GM18519 (cell line): ENCODE results near the gene ESPN.
"Not testable (repeated sequence)": the region's sequence is repeated elsewhere in the genome, so short reads cannot be mapped to it uniquely, and the experiment has no call there.

Experiments used
- ATAC-seq: cut with Tn5 transposase; IDR thresholded peaks from one replicate; pipeline ENCODE4 v1.9.1; 2021; ENCODE audit warnings: mild to moderate bottlenecking, moderate library complexity; ENCODE audit not compliant: unreplicated experiment, low FRiP score

The ESPN gene

GRCh38 chr1:6477039-6477820 lies 52.7 kb downstream of the ESPN start:
- ATAC-seq, result no peak

GRCh38 chr1:6481820-6482219 lies 57.2 kb downstream of the ESPN start:
- no peak for ATAC-seq

GRCh38 chr1:6483017-6483760 lies 58.6 kb downstream of the ESPN start:
- no peak for ATAC-seq

DNA sequence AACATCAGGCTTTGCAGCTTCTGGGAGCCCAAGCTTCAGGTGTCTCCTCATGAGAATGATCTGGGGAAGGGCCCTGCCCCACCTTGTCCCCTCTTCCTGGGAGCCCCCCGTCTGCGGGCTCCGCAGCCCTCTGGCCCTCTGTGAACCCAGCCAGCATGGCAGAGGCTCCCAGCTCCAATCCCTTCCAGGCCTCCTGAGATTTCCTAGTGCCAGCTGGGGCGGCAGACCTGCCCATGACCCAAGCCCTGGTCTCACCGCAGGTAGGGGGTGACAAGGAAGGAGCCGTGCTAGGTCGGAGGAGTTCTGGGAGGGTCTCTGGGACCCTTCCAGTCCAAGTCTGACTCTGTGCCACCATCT lies 59.2 kb downstream of the ESPN start:
- ATAC-seq, result no peak

DNA sequence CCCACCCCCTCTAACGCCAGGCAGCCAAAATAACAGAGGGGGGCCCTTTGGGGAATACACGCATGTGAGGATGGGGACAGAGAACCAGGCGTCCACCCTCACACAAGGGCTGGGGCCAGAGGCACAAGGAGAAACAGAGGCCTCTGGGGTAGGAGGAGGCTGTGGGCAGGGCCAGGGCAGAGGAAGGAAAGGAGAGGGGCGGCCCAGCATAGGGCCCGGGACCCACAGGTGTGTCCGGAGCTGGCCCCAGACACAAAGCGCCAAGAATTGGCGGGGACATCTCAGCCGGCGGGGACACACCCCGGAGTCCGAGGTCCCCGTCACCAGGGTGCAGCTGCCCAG lies 60.2 kb downstream of the ESPN start:
- no peak for ATAC-seq

- no peak for ATAC-seq
These were observed 60.9 kb downstream of the ESPN start for GRCh38 chr1:6485168-6486101.

GRCh38 chr1:6486433-6487011 lies 61.9 kb downstream of the ESPN start:
- no peak for ATAC-seq

- no peak for ATAC-seq
These were observed 63.4 kb downstream of the ESPN start for GRCh38 chr1:6487804-6488484.

DNA sequence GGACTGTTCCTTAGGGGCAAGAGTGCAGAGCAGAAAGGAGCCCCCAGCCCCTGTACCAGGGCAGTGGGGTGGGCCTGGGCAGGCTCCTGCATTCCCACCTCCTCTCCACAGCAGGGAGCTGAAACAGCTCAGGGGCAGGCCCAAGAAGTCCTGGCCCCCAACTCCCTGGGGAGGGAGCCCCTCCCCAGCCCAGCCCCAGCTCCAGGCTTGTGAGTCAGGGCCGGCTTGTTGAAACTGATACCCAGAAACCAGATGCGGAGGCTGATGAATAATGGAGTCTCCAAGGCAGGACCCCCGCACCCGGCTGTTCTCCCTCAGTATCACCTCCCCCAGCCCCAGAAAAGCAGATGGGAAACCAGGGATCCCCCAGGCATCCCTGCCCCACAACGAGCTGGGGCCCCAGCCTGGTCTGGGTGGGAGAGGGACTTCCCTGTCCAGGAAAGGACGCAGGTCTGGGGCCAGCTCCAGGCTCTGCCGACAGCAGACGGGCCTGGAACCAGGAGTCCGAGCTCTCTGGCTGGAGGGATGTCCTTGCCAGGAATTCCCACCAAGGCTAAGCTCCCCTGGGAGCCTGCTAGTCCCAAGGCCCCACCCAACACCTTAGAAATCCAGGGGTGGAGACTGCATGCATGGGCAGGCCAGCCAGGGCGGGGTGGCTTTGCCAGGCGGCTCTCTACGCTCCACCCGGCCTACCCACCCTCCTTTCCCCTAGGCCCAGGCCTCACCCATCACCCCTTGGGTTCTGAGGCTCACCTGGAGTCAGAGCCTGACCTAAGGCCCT lies 64.2 kb downstream of the ESPN start:
- no peak for ATAC-seq

DNA sequence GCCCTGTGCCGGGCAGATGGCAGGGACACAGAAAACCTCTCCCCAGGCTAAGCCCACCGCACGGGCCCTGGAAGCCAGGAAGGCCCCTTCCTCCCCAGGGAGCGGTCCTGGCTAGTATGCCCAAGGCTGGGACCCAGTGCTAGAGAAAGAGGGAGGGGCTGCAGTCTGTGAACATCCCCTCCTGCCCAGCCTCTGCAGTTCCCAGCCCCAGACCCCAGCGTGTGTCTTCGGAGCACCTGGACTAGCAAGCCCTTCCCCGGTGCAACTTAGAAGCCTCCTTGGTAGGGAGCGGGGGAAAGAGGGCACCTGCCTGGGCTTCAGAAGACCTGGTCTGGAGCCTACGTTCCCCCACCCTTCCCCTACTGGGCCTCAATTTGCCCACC lies 64.8 kb downstream of the ESPN start:
- no peak for ATAC-seq

DNA sequence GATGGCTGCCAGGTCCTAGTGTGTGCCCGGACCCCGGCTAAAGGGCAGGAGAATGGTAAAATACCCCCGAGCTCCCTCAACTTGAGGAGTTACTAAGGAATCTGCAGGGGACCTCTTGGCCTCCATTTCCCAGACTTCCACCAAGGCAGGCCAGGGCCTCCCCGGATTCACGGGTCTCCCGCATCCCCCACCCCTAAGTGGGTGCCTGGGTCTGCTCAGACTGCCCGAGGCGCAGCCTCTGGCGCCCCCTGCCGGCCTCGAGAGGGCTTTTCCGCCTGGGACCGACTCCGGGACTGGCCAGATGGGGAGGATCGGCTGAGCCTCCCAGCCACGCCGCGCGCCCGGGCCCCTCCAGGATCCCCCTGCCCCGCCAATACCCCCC lies 65.2 kb downstream of the ESPN start:
- no peak for ATAC-seq

GRCh38 chr1:6490181-6491080 lies 65.9 kb downstream of the ESPN start:
- no peak for ATAC-seq

- no peak for ATAC-seq
These were observed 66.5 kb downstream of the ESPN start for GRCh38 chr1:6491081-6491449.

DNA sequence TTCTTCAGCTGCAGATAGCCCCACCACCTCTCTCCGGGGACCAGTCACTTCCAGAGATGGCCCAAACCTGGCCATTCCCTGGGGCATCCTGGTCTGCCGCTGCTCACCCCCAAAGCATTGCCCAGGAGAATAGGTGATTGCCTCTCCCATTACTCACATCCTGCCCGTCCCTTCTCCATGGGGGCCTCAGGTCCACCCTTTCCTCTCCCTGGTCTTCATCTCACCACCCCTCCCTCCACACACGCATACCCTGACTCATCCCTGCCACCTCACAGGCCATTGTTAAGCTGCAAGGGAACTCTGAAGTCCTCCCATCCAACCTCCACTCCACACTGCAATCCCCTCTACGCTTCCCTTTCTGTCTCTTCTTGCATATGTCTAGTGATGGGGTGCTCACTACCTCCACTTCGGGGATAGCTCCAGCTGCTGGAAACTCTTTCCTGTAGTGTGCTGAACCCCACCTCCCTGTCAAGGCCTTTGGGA lies 66.9 kb downstream of the ESPN start, which contains the start of gene PLEKHG5:
TSS of gene PLEKHG5 (minus strand) at position 188 of the 483 bp plus-strand sequence. CDS start 14,096 bp downstream, outside the sequence.
- no peak for ATAC-seq

DNA sequence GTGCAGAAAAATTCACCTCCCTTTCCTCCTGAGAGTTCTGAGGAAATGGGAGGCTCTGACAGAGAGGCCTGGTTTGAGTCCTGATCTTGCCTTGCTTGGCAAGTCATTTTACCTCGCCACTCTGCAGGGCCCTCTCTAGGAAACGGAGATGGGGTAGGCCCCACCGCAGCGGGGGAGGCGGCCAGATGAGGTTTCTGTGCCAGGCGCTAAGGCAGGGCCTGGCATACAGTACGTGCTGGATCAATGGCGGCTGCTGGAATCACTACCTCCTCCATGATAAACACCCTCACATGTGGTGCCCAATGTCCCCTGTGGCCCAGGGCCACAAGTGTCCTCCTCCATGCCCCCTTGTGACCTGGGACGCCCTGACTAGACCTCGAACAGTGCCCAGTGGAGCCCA lies 67.4 kb downstream of the ESPN start:
- ATAC-seq, result no peak

DNA sequence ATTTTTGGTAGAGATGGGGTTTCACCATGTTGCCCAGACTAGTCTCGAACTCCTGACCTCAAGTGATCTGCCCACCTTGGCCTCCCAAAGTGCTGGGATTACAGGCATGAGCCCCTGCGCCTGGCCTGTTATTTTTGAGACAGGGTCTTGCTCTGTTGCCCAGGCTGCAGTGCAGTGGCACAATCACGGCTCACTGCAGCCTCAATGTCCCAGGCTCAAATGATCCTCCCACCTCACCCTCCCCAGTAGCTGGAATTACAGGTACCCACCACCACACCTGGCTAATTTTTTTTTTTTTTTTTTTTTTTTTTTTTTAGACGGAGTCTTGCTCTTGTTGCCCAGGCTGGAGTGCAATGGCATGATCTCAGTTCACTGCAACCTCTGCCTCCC lies 69.3 kb downstream of the ESPN start:
- not testable (repeated sequence) for ATAC-seq

DNA sequence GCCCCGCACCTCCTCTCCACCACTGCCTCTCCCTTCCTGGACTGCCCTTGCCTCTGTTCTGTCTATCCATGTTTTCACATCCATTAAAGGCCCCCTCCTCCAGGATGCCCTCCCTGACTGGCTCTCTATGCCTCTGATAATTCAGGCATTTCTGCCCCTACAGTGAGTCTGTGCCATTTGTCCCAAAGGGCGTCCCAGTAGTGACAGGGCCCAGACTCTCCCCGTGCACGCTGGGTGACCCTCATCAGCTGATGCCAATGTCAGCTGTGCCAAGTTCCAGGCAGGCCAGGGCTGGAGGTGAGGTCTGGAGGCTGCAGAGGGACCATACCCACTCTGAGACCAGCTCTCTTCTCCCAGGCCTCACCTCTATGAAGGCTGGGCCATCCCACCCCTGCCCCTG lies 70.1 kb downstream of the ESPN start:
- ATAC-seq, result no peak

- no peak for ATAC-seq
These were observed 70.5 kb downstream of the ESPN start for GRCh38 chr1:6495041-6495441.
